A673 (cell line): ENCODE data around the gene PSMA5.

Source experiments
- CTCF ChIP-seq: fragments of 300-800, 200-600 bp; sonication (generic); conservative IDR thresholded peaks from 2 replicates; pipeline ENCODE4 v1.5.1; 2017; ENCODE audit warnings: low read depth, mild to moderate bottlenecking, antibody characterized with exemption, low read length, moderate library complexity, mixed read lengths
- EZH2 ChIP-seq: fragments of 200-600 bp; sonication (generic); IDR thresholded peaks from 2 replicates; pipeline ENCODE4 v1.6.1; 2017; ENCODE audit warnings: borderline replicate concordance, low read depth, mild to moderate bottlenecking, mixed read lengths, antibody characterized with exemption, low read length; ENCODE audit not compliant: poor library complexity, severe bottlenecking

DNA sequence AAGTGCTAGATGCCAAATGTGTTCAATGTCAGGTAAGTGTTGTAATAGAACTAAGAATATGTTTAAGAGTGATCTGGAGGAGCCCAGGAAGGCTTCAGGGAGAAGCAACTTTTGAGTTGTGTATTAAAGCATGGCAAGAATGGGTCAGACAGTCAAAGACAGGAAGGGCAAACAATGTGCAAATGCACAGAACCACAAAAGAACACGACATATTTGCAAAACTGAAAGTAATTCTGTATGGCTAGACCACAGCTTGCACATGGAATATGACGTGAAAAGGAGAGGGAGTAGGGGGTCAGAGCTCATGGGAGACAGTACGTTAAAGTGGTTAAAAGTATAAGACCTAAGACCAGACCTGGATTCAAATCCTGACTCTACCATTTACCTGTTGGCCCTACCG is 21.4 kb downstream of the PSMA5 start:
- TF ChIP-seq CTCF (no peak), EZH2 (no peak)
